Amniotic stem cell (primary cell): ENCODE results near the gene ZBED5.
"Not testable (repeated sequence)": the region's sequence is repeated elsewhere in the genome, so short reads cannot be mapped to it uniquely, and the experiment has no call there.

ENCODE experiments used
- DNase-seq: peaks from one replicate; lab custom pipeline; 2025; lab: John Stamatoyannopoulos, UW

The ZBED5 gene

DNA sequence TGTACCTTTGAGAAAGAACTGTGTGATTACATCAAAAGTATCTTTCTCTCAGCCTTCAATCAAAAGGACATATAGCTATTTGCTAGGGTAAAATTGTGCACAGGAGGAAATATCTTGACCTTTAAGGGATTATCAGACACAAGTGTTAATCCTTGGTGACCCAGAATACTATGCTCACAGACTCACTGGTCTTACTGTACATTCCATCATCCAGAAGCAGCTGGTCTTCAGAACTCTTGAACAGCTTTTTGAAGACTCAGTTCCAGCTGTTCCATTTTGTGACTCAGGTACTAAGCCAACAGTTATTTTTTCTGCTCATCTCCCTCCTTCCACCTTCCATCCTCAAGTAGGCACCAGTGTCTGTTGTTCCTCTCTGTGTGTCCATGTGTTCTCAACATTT lies 19.8 kb downstream of the ZBED5 start:
- no peak for DNase-seq

DNA sequence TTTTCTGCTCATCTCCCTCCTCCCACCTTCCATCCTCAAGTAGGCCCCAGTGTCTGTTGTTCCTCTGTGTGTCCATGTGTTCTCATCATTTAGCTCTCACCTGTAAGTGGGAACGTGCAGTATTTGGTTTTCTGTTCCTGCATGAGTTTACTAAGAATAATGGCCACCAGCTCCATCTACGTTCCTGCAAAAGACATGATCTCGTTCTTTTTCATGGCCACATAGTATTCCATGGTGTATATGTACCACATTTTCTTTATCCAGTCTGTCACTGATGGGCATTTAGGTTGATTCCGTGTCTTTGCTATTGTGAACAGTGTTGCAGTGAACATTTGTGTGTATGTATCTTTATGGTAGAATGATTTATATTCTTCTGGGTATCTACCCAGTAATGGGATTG lies 21.0 kb downstream of the ZBED5 start:
- DNase-seq: not testable (repeated sequence)

DNA sequence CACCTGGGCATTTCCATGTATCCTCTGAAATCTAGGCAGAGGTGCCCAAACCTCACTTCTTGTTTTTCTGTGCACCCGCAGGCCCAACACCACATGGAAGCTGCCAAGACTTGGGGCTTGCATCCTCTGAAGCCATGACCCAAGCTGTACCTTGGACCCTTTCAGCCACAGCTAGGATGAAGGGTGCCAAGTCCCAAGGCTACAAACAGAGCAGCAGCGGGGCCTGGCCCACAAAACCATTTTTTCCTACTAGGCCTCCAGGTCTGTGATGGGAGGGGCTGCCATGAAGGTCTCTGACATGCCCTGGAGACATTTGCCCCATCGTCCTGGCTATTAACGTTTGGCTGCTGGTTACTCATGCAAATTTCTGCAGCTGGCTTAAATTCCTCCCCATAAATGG lies 28.7 kb downstream of the ZBED5 start:
- DNase-seq: no peak

DNA sequence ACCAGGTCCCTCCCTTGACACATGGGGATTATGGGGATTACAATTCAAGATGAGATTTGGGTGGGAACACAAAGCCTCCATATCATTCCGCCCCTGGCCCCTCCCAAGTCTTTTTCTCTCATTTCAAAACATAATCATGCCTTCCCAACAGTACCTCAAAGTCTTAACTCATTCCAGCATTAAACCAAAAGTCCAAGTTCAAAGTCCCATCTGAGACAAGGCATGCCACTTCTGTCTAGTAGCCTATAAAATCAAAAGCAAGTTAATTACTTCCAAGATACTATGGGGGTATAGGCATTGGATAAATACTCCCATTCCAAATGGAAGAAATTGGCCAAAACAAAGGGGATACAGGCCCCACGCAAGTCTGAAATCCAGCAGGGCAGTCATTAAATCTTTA lies 29.5 kb downstream of the ZBED5 start:
- no peak for DNase-seq

DNA sequence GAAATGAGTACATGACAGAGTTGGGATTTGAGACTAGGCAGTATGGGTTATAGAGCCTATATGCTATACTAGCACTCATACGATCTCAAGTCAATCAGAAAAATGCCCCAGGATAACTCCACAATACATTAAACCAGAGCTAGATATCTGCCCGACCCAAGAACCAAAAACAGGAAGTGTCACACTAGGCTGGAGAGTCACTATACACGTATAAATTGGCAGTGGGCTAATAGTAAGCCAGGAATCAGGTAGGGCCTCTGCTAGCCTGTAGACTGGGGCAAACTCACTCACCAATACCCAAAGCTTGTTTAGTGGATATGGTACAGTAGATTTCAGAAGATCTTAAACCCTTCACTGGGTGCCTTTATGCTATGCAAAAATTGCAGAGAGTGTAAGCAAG lies 33.0 kb downstream of the ZBED5 start:
- DNase-seq: no peak

DNA sequence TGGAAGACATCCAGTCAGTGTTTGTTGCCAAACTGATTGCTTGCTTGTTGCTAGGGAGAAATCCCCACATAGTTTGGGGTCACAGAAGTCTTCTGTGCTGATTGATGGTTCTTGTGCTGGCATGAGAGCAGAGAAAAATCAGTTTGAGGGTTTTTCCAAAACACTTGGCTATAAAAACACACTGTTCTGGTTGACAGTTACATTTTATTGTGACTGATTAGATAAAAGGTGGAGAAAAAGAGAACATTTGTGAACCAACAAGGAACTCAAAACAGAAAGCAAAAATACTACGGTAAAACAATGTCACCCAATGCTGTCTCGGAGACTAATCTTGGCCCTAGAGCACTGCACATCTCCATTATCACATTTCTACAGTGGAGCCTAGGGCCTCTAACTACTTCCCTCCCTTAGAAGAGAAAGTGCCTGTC lies 34.7 kb downstream of the ZBED5 start:
- DNase-seq: no peak

DNA sequence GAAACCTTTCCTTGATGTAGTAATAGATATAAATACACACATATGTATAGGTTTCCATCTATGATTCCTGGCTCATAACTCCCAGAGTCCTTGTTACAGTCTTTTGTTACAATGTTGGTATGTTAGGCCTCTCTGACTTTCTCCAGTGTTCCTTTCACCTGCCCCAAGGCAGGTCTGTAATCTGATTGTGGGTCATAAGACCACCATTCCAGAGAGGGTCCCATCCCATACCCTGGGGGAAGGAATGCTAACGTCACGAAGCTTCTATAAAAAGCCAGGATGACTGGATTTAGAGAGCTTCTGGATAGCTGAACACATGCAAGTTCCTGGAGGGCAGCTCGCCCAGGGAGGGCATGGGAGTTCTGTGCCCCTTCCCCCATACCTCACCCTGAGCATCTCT lies 35.4 kb downstream of the ZBED5 start:
- not testable (repeated sequence) for DNase-seq

DNA sequence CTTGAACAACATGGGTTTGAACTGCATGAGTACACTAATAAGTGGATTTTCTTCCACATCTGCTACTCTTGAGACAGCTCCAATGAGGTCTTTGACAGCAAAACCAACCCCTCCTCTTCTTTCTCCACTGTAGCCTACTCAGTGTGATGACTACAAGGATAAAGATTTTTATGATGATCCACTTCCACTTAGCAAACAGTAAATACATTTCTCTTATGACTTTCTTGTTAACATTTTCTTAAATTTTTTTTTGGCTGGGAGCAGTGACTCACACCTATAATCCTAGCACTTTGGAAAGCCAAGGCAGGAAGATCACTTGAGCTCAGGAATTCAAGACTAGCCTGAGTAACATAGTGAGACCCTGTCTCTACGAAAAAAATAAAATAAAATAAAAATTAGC lies 39.3 kb downstream of the ZBED5 start:
- peak; percentile 44 for DNase-seq

DNA sequence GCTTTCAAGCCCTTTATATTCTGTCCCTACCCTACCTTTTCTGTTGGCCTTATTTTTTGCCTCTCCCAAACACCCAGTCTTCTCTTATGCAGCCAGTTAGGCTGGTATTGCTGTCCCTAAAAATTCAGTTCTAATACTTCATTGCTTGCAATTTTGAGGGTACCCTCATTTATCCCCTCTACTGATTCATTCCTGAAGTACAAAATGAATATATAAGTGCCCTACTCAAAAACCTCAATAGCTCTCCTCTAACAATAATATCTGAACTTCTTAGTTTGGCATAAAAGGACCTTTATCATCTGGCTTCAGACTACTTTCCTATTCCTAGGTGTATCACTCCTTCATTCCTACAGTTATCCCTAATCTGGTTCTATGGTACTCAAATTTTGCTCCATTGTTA lies 43.9 kb downstream of the ZBED5 start:
- no peak for DNase-seq

DNA sequence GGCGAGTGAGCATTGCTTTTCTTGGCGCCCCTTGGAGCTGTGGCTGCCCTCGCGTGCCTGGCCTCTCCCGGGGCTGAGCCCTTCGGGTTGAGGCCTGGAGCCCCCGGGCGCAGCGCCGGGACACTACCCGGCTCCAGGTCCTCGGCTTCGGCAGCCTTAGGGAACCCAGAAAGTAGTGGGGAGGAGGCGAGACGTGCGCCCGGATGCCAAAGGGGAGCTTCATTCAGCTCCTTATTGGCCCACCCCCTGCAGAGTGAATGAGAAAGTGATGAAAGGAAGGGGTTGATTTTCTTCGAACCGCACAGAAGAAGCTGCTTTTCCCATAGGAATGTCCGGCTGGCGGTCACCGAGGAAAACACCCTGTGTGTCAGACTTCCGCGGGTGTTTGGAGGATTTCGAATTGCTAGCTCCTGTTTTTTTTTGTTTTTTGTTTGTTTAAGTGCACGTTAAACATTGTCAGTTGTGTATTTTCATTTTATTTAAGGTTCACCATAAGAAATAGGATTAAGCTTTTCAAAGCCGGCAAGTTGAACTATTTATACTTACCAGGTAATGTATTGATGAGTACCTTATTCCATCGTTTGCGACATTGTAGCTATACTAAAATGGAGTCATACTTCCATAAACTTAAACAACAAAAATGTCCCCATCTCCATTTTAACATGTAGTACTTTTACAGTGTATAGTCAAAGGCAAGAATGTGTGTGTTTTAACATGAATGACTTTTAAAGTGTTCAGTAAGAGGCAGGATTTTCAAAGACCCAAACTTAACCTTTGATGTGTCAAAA lies 48.3 kb downstream of the ZBED5 start:
- DNase-seq: no peak

DNA sequence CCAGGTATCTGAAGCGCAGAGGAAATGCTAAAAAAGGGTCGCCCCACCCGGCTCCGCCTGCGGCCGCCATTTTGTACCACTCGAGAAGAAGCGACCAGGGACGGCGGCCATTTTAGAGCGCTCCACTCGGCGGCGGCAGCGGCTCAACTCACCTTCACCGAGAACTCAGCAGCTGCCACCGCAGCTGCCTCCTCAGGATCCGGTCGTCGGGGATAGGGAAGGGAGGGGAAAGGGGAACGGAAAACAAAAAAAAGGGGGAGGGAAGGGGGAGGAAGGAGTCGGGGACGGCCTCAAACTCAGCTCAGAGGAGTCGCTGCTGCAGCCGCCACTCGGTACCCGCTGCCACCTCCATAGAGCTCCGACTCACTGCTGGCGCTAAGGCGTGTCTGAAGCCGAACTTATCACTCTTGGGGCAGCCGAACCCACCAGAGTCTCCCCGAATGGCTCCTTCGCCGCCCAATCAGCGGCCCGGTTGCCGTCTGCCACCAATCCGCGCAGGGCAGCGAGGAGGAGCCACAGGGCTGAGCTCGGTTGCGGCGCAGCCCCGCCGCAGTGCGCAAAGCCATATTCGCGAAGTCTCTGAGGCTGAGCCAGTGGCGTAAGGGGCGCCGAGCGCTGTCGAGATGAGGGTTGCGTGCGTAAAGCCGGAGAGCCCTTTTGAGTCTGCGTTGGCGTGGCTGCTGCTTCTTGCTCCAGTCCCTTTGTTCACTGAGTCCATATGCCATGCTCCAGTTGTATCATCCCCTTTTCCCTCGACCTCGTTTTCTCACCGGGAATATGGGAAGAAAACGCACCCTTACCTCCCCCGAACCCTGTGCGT lies 49.1 kb downstream of the ZBED5 start, which contains the start of gene EIF4G2:
TSS of gene EIF4G2 (minus strand) at position 374 of the 820 bp plus-strand sequence.
- DNase-seq: peak; percentile 95

DNA sequence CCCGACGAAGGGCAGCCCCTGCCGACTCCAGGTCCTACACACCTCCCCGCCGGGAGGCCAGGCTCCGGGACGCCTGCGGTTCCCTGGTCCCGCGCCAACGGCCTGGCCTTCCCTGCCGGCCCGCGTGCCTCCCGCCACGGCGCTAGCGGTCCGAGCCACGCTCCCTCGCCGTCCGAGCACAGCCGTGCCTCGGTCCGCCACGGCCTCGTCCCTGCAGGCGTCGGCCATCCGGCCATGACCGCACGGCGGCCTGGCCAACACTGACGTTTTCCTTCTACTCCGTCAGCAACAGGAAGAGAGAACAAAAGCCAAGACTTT lies 49.7 kb downstream of the ZBED5 start:
- no peak for DNase-seq

DNA sequence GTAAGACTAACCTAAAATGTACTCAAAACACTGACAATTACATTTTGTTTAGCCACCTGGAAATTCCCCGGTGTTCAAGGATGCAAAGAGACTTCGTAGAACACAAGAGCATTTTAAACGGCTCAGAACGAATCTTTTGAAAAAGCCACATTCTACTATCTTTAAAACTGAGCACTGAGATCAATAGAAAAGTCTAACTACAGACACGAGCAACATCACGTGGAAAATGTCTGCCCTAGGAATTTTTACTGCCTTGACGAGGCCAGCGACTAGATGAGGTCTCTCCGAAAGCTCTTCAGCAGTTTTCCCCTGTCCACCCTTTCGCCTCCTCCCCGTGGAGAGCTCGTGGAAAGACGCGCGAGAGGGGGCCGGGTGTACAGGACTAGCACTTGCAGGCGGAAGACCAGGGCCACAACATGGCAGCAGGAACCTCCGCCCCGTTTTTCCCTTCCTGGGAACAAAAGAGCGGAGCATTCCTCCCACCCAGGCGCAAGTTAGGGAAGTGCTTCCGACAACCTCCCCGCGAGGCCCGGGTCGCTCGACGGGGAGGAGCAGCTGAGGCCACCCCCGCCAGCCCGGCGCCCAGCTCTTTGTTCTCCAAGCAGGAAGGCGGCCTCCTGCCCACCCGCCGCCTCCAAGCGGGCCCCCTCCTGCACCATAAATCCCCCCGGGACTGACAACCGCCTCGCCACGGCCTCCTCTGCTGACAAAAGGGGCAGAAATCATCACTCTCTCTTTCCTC lies 50.2 kb downstream of the ZBED5 start:
- DNase-seq: no peak

DNA sequence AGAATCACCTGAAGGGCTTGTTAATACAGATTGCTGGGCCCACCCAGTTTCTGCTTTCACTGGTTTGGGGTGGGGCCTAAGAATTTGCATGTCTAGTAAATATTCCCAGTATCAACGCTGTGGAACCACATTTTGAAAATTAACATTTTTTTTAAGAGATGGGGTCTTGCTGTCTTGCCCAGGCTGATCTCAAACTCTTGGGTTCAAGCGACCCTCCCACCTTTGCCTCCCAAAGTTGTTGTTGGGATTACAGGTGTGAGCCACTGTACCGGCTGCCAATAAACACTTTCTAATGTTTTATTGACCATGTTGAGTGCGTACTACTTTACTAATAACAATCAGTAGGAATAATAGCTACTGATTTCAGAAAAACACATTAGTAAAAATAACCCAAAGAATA lies 51.6 kb downstream of the ZBED5 start:
- DNase-seq: no peak

DNA sequence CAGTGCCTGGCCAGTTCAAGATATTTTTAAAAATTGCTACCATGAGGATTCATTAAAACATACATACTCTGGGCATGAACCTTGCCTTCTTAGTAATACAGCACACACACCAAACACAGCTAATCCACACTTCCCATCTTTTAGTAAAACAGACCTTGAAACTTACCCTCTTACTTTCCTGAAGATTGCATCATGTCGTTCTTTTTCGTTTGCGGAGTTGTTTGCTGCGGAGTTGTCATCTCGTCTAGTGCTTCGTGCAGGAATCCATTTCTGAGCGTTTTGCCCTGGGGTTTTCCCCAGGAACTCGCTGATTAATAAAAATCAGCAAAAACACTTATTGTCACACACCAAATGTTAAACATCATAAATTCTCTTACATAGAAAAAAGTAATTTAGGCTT lies 52.1 kb downstream of the ZBED5 start:
- no peak for DNase-seq

DNA sequence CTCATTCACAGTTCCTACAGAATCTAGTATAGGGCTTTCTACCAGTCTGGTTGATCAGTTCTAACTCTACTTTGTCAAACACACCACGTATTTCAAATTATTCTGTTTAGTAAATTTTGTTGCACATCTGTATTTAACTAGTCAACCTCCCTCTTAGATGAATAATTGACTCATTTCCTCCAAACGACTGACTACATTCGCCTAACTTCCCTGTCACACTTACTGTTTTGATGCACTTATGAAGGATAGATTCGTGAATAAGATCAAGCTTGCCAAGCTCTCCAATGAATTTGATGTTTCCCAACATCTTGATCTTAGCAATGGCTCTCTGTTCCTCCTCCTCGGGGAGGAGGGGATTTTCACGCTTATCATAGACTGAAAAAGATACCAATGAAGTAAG lies 54.2 kb downstream of the ZBED5 start:
- no peak for DNase-seq
